T follicular helper cell (primary cell): ENCODE measurements around the gene PTPRT.

Experiments used
- DNase-seq: peaks from one replicate; pipeline ENCODE4 v3.0.0-alpha.2; 2020; ENCODE audit warnings: low read depth

PTPRT gene

GRCh38 chr20:42376131-42376530 is 813.6 kb downstream of the PTPRT start:
- no peak for DNase-seq

GRCh38 chr20:42373049-42373448 is 816.7 kb downstream of the PTPRT start:
- DNase-seq: no peak

GRCh38 chr20:42370075-42370474 is 819.6 kb downstream of the PTPRT start:
- DNase-seq: no peak

- DNase-seq: no peak
Measured at GRCh38 chr20:42368910-42369309, 820.8 kb downstream of the PTPRT start.

- no peak for DNase-seq
Measured at GRCh38 chr20:42366626-42367025, 823.1 kb downstream of the PTPRT start.

GRCh38 chr20:42364446-42364845 is 825.3 kb downstream of the PTPRT start:
- no peak for DNase-seq

- no peak for DNase-seq
Measured at GRCh38 chr20:42361402-42361970, 828.2 kb downstream of the PTPRT start.

GRCh38 chr20:42360621-42361020 is 829.1 kb downstream of the PTPRT start:
- DNase-seq: no peak

- DNase-seq: no peak
Measured at GRCh38 chr20:42359617-42360016, 830.1 kb downstream of the PTPRT start.

GRCh38 chr20:42352096-42352495 is 837.6 kb downstream of the PTPRT start:
- no peak for DNase-seq

GRCh38 chr20:42350521-42350920 is 839.2 kb downstream of the PTPRT start:
- no peak for DNase-seq

GRCh38 chr20:42346189-42347170 is 843.2 kb downstream of the PTPRT start:
- DNase-seq: no peak

- no peak for DNase-seq
Measured at GRCh38 chr20:42341654-42342053, 848.1 kb downstream of the PTPRT start.

- no peak for DNase-seq
Measured at GRCh38 chr20:42340368-42340767, 849.3 kb downstream of the PTPRT start.

GRCh38 chr20:42338294-42339201 is 851.2 kb downstream of the PTPRT start:
- no peak for DNase-seq

- DNase-seq: no peak
Measured at GRCh38 chr20:42336576-42336975, 853.1 kb downstream of the PTPRT start.

- no peak for DNase-seq
Measured at GRCh38 chr20:42319252-42320013, 870.3 kb downstream of the PTPRT start.

GRCh38 chr20:42313704-42314103 is 876.0 kb downstream of the PTPRT start:
- DNase-seq: no peak

- no peak for DNase-seq
Measured at GRCh38 chr20:42309050-42309449, 880.7 kb downstream of the PTPRT start.

- DNase-seq: no peak
Measured at GRCh38 chr20:42308171-42308570, 881.5 kb downstream of the PTPRT start.

- DNase-seq: no peak
Measured at GRCh38 chr20:42295592-42295991, 894.1 kb downstream of the PTPRT start.

GRCh38 chr20:42294976-42295375 is 894.7 kb downstream of the PTPRT start:
- DNase-seq: no peak
